ENCODE results near the gene TMCC3. TPM values are rescaled to one million over a fixed set of nuclear protein-coding genes. Genes with fewer than 3 reads are reported as not detected.

TMCC3 gene
- total and polyA plus RNA-seq, 2 experiments from 2014 or later: 0.11 to 0.46 TPM

DNA sequence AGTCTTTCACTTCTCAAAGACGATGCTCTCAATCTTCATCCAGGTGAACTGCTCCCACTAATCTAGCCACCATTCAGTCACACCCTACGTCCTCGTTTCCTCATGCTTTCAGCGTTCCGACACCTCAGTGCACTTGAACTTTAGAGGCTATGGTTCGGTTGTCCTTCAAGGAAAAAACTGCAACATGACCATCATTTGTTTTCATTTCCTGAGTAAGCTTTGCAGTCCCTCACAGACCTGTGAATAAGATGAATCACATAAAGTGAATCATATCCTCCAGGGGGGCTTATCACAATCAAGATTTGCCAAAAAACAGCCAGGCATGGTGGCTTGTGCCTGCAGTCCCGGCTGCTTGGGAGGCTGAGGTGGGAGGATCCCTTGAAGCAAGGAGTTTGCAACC, 80.2 kb downstream of the TMCC3 start:
- WGBS, 2 experiments (ENCODE audit: low coverage in 1 of 2, low lambda C conversion rate in 2 of 2, missing lambda C conversion rate in 2 of 2): 67 to 72% methylated on average over 7 of the region's 7 CpGs
- Histone ChIP-seq H3K4me1 (ENCODE audit: insufficient read depth) (no peaks in the 10 kb centered on the region), H3K9me3 (ENCODE audit: low read depth) (no peaks in the 10 kb centered on the region), H2AFZ (no peak overlapping the region), H3K9ac (no peak overlapping the region), H3K4me3 (no peak overlapping the region), H3K4me2 (ENCODE audit: unreplicated experiment) (no peak overlapping the region), H3F3A (ENCODE audit: insufficient read depth) (no peaks in the 10 kb centered on the region), H3K27ac (no peak overlapping the region), H3K36me3 (ENCODE audit: low read depth) (no peaks in the 10 kb centered on the region), H3K27me3 (replicated peaks; ENCODE audit: insufficient read depth) (0 out of 2 replicates have a peak, but pooled peaks cover 5% of the 10 kb centered on the region), H3K79me2 (ENCODE audit: insufficient read depth) (no peaks in the 10 kb centered on the region), H4K20me1 (ENCODE audit: insufficient read depth) (no peaks in the 10 kb centered on the region), H3K9me2 (ENCODE audit: insufficient read depth) (no peaks in the 10 kb centered on the region)
- TF ChIP-seq EZH2phosphoT487 (IDR thresholded peaks at IDR 0.05; ENCODE audit: insufficient read depth, low read depth): no peak
- in situ Hi-C loops (cut with MboI): loop anchor here (25.0 kb wide), 1 partner anchor 767 kb away; no protein-coding TSS in a partner anchor
- DNase-seq: peak; percentile 24

DNA sequence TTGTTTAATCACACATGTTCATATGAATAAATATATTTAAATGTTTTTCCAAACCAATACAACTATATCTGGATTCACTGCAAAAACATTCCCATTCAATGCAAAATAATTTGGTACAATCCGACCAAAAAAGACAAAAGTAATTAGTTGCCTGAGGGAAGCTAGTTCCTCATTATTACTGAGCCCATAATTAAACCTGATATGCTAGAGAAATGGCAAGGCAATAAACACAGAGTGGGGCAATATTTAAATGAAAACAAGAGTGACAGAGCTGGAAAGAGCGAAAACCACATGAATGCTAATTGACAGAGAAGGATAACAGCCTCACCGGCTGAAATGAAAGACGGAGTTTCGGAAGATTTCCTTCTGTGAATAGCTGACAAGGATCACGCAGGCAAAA, 82.6 kb downstream of the TMCC3 start:
- in situ Hi-C loops (cut with MboI): loop anchor here (25.0 kb wide), 1 partner anchor 770 kb away; no protein-coding TSS in a partner anchor
- Histone ChIP-seq H3K27ac (no peak overlapping the region), H2AFZ (no peak overlapping the region), H3K4me2 (ENCODE audit: unreplicated experiment) (no peak overlapping the region), H3F3A (ENCODE audit: insufficient read depth) (no peaks in the 10 kb centered on the region), H3K4me1 (ENCODE audit: insufficient read depth) (no peaks in the 10 kb centered on the region), H3K27me3 (replicated peaks; ENCODE audit: insufficient read depth) (0 out of 2 replicates have a peak, but pooled peaks cover 5% of the 10 kb centered on the region), H4K20me1 (ENCODE audit: insufficient read depth) (no peaks in the 10 kb centered on the region), H3K4me3 (no peak overlapping the region), H3K79me2 (ENCODE audit: insufficient read depth) (no peaks in the 10 kb centered on the region), H3K9me2 (ENCODE audit: insufficient read depth) (no peaks in the 10 kb centered on the region), H3K36me3 (ENCODE audit: low read depth) (no peaks in the 10 kb centered on the region), H3K9me3 (ENCODE audit: low read depth) (no peaks in the 10 kb centered on the region), H3K9ac (no peak overlapping the region)
- 92 to 98% methylated on average over 6 of the region's 6 CpGs for WGBS, 2 experiments (ENCODE audit: low coverage in 1 of 2, low lambda C conversion rate in 2 of 2, missing lambda C conversion rate in 2 of 2)
- TF ChIP-seq EZH2phosphoT487 (IDR thresholded peaks at IDR 0.05; ENCODE audit: insufficient read depth, low read depth): no peak
- no peak for DNase-seq

DNA sequence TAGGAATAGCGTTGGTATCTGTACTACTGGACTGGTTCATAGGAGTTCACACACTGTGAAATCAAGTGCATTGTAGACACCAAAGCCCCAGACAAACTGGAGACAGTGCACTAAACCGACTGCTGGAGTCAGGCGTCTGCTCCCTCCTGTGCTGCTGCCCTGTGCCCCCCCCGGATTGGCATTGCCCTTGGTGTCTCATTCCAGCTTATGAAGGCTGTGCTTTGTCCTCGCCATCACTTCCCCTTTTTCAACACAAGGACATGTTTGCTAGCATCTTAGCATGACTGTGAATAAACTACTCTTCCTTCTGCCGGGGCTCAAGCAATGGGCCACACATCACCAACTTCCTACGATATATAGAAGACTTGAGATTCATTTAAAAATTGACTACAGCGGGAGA, 84.0 kb downstream of the TMCC3 start:
- H3K4me2 ChIP-seq (ENCODE audit: unreplicated experiment): no peak overlapping the region
- H3K79me2 ChIP-seq (ENCODE audit: insufficient read depth): no peaks in the 10 kb centered on the region
- H4K20me1 ChIP-seq (ENCODE audit: insufficient read depth): no peaks in the 10 kb centered on the region
- whole genome bisulfite sequencing, 2 experiments (ENCODE audit: low coverage in 1 of 2, low lambda C conversion rate in 2 of 2, missing lambda C conversion rate in 2 of 2): 78 to 81% methylated on average over 8 of the region's 8 CpGs
- H3K9me2 ChIP-seq (ENCODE audit: insufficient read depth): no peaks in the 10 kb centered on the region
- H3K4me3 ChIP-seq: no peak overlapping the region
- DNase-seq: no peak
- in situ Hi-C loops (cut with MboI): loop anchor here (25.0 kb wide), 1 partner anchor 771 kb away; no protein-coding TSS in a partner anchor
- H3K27ac ChIP-seq: no peak overlapping the region
- H3F3A ChIP-seq (ENCODE audit: insufficient read depth): no peaks in the 10 kb centered on the region
- 0 out of 2 replicates have a peak, but pooled peaks cover 5% of the 10 kb centered on the region for H3K27me3 ChIP-seq (replicated peaks; ENCODE audit: insufficient read depth)
- no peaks in the 10 kb centered on the region for H3K4me1 ChIP-seq (ENCODE audit: insufficient read depth)
- no peaks in the 10 kb centered on the region for H3K36me3 ChIP-seq (ENCODE audit: low read depth)
- no peak overlapping the region for H2AFZ ChIP-seq
- H3K9me3 ChIP-seq (ENCODE audit: low read depth): no peaks in the 10 kb centered on the region
- no peak overlapping the region for H3K9ac ChIP-seq
- TF ChIP-seq EZH2phosphoT487 (IDR thresholded peaks at IDR 0.05; ENCODE audit: insufficient read depth, low read depth): no peak
- TF ChIP-seq EZH2 (IDR thresholded peaks at IDR 0.05; ENCODE audit: insufficient read depth, poor library complexity, severe bottlenecking): no peak

DNA sequence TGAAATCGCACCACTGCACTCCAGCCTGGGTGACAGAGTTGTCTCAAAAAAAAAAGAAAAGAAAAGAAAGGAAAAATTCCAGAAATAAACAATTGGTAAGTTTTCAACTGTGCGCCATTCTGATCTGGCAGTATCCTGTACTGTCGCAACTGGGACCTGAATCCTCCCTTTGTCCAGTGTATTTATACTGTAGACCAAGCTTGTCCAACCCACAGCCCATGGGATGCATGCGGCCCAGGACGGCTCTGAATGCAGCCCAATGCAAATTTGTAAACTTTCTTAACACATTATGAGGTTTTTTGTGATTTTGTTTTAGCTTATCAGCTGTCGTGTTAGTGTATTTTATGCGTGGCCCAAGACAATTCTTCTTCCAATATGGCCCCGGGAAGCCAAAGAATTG, 84.7 kb downstream of the TMCC3 start:
- no peaks in the 10 kb centered on the region for H3K9me3 ChIP-seq (ENCODE audit: low read depth)
- H3F3A ChIP-seq (ENCODE audit: insufficient read depth): no peaks in the 10 kb centered on the region
- H3K9ac ChIP-seq: no peak overlapping the region
- TF ChIP-seq EZH2 (IDR thresholded peaks at IDR 0.05; ENCODE audit: insufficient read depth, poor library complexity, severe bottlenecking) (no peak), EZH2phosphoT487 (IDR thresholded peaks at IDR 0.05; ENCODE audit: insufficient read depth, low read depth) (no peak)
- no peak for DNase-seq
- WGBS, 2 experiments (ENCODE audit: low coverage in 1 of 2, low lambda C conversion rate in 2 of 2, missing lambda C conversion rate in 2 of 2): 85 to 87% methylated on average over 8 of the region's 8 CpGs
- no peak overlapping the region for H3K4me2 ChIP-seq (ENCODE audit: unreplicated experiment)
- no peaks in the 10 kb centered on the region for H3K9me2 ChIP-seq (ENCODE audit: insufficient read depth)
- in situ Hi-C loops (cut with MboI): loop anchor here (25.0 kb wide), 1 partner anchor 772 kb away; no protein-coding TSS in a partner anchor
- 0 out of 2 replicates have a peak, but pooled peaks cover 5% of the 10 kb centered on the region for H3K27me3 ChIP-seq (replicated peaks; ENCODE audit: insufficient read depth)
- no peaks in the 10 kb centered on the region for H3K79me2 ChIP-seq (ENCODE audit: insufficient read depth)
- no peaks in the 10 kb centered on the region for H4K20me1 ChIP-seq (ENCODE audit: insufficient read depth)
- no peaks in the 10 kb centered on the region for H3K4me1 ChIP-seq (ENCODE audit: insufficient read depth)
- no peak overlapping the region for H3K27ac ChIP-seq
- H2AFZ ChIP-seq: no peak overlapping the region
- H3K4me3 ChIP-seq: no peak overlapping the region
- no peaks in the 10 kb centered on the region for H3K36me3 ChIP-seq (ENCODE audit: low read depth)

DNA sequence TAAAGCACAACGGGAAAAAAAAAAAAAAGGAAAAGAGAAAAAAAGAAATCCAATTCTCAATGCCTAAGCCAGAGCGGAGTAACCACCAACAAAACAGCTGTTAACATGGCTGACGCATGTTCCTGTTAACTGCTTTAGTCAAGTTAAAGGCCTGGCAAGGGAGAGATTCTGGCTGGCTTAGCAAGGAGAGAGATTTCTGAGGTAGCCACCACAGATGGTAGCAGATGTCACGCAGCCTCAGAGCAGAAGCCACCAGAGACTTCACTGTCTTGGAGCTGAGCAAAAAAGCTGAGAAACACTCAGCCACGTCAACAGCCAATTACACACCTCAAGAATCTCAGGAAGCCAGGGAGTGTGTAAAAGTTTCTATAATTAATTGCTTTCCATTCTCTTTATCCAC, 87.1 kb downstream of the TMCC3 start:
- WGBS, 2 experiments (ENCODE audit: low coverage in 1 of 2, low lambda C conversion rate in 2 of 2, missing lambda C conversion rate in 2 of 2): 72 to 74% methylated on average over 5 of the region's 5 CpGs
- no peaks in the 10 kb centered on the region for H3K9me3 ChIP-seq (ENCODE audit: low read depth)
- no peak overlapping the region for H3K4me2 ChIP-seq (ENCODE audit: unreplicated experiment)
- no peak for DNase-seq
- TF ChIP-seq EZH2 (IDR thresholded peaks at IDR 0.05; ENCODE audit: insufficient read depth, poor library complexity, severe bottlenecking): no peak
- no peak for TF ChIP-seq EZH2phosphoT487 (IDR thresholded peaks at IDR 0.05; ENCODE audit: insufficient read depth, low read depth)
- peaks cover 13% of the 10 kb centered on the region; the same call in 1 of the 2 replicates for H3K27me3 ChIP-seq (replicated peaks; ENCODE audit: insufficient read depth)
- H3K4me3 ChIP-seq: no peak overlapping the region
- H3K36me3 ChIP-seq (ENCODE audit: low read depth): no peaks in the 10 kb centered on the region
- no peaks in the 10 kb centered on the region for H3K9me2 ChIP-seq (ENCODE audit: insufficient read depth)
- H2AFZ ChIP-seq: no peak overlapping the region
- H3K27ac ChIP-seq: no peak overlapping the region
- H3F3A ChIP-seq (ENCODE audit: insufficient read depth): no peaks in the 10 kb centered on the region
- no peaks in the 10 kb centered on the region for H3K4me1 ChIP-seq (ENCODE audit: insufficient read depth)
- in situ Hi-C loops (cut with MboI): loop anchor here (25.0 kb wide), 1 partner anchor 774 kb away; no protein-coding TSS in a partner anchor
- H3K9ac ChIP-seq: no peak overlapping the region
- H3K79me2 ChIP-seq (ENCODE audit: insufficient read depth): no peaks in the 10 kb centered on the region
- no peaks in the 10 kb centered on the region for H4K20me1 ChIP-seq (ENCODE audit: insufficient read depth)
